Skeletal muscle satellite cell (primary cell): ENCODE measurements around the gene AIF1L.
"Not testable (repeated sequence)": the region's sequence is repeated elsewhere in the genome, so short reads cannot be mapped to it uniquely, and the experiment has no call there.

ENCODE experiments used
- H3K27me3 ChIP-seq: 2 replicates; pipeline ENCODE4 v1.7.0; 2013; ENCODE audit warnings: low read length; ENCODE audit not compliant: control insufficient read depth, insufficient read depth
- H3K36me3 ChIP-seq: 2 replicates; pipeline ENCODE4 v1.7.0; 2013; ENCODE audit warnings: mild to moderate bottlenecking, control low read depth, low read length; ENCODE audit not compliant: insufficient read depth
- H3K4me1 ChIP-seq: 2 replicates; pipeline ENCODE4 v1.7.0; 2013; ENCODE audit warnings: low read length; ENCODE audit not compliant: control insufficient read depth, insufficient read depth
- H3K4me2 ChIP-seq: 2 replicates; pipeline ENCODE4 v1.7.0; 2013; ENCODE audit warnings: mild to moderate bottlenecking, low read length
- H3K4me3 ChIP-seq: 2 replicates; pipeline ENCODE4 v1.7.0; 2013; ENCODE audit warnings: low read length
- H3K9ac ChIP-seq: 2 replicates; pipeline ENCODE4 v1.7.0; 2013; ENCODE audit warnings: mild to moderate bottlenecking, low read depth, low read length, moderate library complexity
- H3K9me3 ChIP-seq: replicated peaks from 2 replicates; pipeline ENCODE4 v1.7.0; 2013; ENCODE audit warnings: mild to moderate bottlenecking, control low read depth, low read length

The AIF1L gene

DNA sequence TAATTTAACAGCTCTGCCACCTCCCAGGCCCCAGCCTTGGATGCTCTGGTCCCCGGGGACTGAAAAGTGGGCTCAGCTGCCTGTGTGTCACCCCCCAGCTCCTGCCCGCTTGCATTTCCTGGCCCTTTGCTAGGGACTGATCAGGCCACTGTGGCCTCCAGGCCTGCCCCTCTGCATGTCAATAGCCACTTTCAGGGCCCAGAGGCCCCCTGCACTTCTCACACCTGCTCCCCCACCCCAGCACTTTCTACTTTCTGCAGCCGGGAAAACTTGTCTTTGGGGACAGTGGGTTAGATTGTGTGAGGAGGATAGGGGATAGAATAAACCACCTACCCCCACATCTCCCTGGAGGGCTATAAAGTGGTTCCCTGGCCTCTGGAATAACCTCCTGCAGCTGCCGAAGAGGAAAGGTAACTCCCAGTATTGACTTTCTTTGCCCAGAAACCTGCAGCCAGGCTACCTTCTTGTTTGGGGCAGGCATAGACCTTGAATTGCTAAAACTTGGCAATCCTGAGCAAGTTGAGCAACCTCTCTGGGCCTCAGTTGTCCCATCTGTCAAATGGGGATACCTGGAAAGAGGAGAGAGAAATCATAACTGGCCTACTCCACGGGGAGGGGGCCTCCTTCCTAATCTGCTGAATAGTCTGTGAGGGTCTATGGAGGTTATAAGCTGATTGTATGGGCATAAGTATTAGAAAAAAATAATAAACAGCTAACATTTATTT lies 7.8 kb downstream of the AIF1L start:
- Histone ChIP-seq H3K9ac (no peak overlapping the region), H3K4me3 (no peak overlapping the region), H3K4me1 (peaks cover 5% of the 10 kb centered on the region), H3K36me3 (no peaks in the 10 kb centered on the region), H3K4me2 (no peak overlapping the region), H3K9me3 (no peaks in the 10 kb centered on the region), H3K27me3 (peaks cover 36% of the 10 kb centered on the region)

GRCh38 chr9:131105952-131106351 lies 9.6 kb downstream of the AIF1L start:
- Histone ChIP-seq H3K9ac (no peak overlapping the region), H3K36me3 (no peaks in the 10 kb centered on the region), H3K27me3 (peaks cover 33% of the 10 kb centered on the region), H3K9me3 (no peaks in the 10 kb centered on the region), H3K4me2 (no peak overlapping the region), H3K4me1 (peaks cover 5% of the 10 kb centered on the region), H3K4me3 (no peak overlapping the region)

GRCh38 chr9:131107760-131108159 lies 11.4 kb downstream of the AIF1L start:
- Histone ChIP-seq H3K27me3 (peaks cover 31% of the 10 kb centered on the region), H3K9ac (no peak overlapping the region), H3K9me3 (no peaks in the 10 kb centered on the region), H3K4me1 (peaks cover 2% of the 10 kb centered on the region), H3K4me3 (no peak overlapping the region), H3K4me2 (no peak overlapping the region), H3K36me3 (no peaks in the 10 kb centered on the region)

DNA sequence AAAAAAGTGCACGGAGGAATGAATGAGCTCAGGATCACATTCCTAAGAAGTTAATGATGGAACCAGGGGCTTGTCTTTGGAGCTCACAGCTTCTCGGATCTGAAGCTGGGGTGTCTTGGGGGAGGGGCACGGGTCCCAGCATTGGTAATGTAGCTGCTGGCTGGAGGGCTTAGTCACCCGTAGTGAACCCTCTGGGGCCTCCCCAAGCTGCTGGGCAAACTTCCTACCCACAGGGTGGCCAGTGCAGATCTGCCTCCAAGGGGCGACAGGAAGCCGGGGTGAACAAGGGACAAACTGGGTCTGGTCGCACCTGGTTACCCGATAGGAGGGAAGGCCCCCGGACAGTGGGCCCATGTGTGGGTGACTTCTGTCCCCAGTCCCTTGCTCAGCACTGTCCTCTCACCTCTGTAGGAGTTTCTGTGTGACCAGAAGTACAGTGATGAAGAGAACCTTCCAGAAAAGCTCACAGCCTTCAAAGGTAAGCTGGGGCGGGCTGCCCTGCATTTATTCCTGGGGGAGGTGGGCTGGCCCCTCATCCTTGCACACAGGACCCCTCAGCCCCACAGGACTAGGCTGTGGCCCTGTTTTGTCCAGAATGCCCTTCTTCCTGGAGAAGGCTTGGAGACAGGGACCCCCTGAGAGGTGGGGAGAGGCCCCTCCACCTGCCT lies 15.0 kb downstream of the AIF1L start:
- no peak overlapping the region for H3K4me3 ChIP-seq
- no peaks in the 10 kb centered on the region for H3K4me1 ChIP-seq
- peaks cover 16% of the 10 kb centered on the region for H3K27me3 ChIP-seq

GRCh38 chr9:131111854-131112311 lies 15.6 kb downstream of the AIF1L start:
- H3K4me1 ChIP-seq: no peaks in the 10 kb centered on the region

More for the DNA sequence above, 15.0 kb downstream of the AIF1L start:
- no peak overlapping the region for H3K4me2 ChIP-seq
- no peak overlapping the region for H3K9ac ChIP-seq
- H3K36me3 ChIP-seq: no peaks in the 10 kb centered on the region
- no peaks in the 10 kb centered on the region for H3K9me3 ChIP-seq

DNA sequence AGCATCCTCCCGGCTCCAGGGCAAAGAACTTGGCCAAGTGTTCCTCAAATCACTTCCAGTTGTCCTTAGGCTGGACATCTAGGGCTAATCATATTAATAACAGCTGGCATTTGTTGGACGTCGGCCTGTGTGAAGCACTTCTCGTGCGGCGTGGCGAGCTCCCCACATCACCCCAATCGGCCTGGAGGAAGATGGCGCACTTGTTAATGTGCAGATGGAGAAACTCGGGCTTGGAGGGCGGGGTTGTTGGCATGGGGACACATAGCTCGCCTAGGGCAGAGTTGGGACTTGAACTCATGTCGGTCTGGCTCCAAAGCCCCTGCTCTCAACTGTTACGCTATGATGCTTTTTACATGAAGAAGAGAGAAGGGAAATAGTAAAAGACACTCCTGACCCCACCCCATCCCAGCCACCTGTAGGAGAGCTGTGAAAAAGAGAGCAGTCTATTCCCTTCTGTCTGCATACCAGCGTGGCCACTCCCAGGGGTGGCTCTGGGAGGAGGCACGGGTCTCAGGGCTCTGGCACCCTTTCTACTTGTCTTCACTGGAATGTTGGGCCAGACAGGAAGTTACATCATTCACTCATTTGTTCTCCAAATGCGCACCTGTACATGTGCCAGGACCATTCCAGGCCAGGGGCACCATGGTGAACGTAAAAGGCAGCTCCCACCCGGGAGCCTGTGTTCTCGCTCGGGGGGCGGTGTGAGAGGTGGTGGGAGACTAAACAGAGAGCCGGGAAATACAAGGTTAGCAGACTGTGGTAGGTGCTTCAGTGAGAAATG lies 16.2 kb downstream of the AIF1L start:
- H3K4me3 ChIP-seq: no peak overlapping the region

More at GRCh38 chr9:131111854-131112311, 15.6 kb downstream of the AIF1L start:
- H3K4me3 ChIP-seq: no peak overlapping the region
- no peak overlapping the region for H3K4me2 ChIP-seq
- H3K9ac ChIP-seq: no peak overlapping the region
- no peaks in the 10 kb centered on the region for H3K36me3 ChIP-seq
- H3K9me3 ChIP-seq: no peaks in the 10 kb centered on the region
- peaks cover 19% of the 10 kb centered on the region for H3K27me3 ChIP-seq

GRCh38 chr9:131113655-131114054 lies 17.3 kb downstream of the AIF1L start:
- Histone ChIP-seq H3K9ac (no peak overlapping the region), H3K4me1 (no peaks in the 10 kb centered on the region), H3K27me3 (peaks cover 16% of the 10 kb centered on the region), H3K36me3 (no peaks in the 10 kb centered on the region), H3K4me3 (no peak overlapping the region), H3K9me3 (no peaks in the 10 kb centered on the region), H3K4me2 (no peak overlapping the region)

More for the DNA sequence above, 16.2 kb downstream of the AIF1L start:
- Histone ChIP-seq H3K9me3 (no peaks in the 10 kb centered on the region), H3K36me3 (no peaks in the 10 kb centered on the region), H3K9ac (no peak overlapping the region), H3K4me2 (no peak overlapping the region), H3K27me3 (peaks cover 18% of the 10 kb centered on the region), H3K4me1 (no peaks in the 10 kb centered on the region)

DNA sequence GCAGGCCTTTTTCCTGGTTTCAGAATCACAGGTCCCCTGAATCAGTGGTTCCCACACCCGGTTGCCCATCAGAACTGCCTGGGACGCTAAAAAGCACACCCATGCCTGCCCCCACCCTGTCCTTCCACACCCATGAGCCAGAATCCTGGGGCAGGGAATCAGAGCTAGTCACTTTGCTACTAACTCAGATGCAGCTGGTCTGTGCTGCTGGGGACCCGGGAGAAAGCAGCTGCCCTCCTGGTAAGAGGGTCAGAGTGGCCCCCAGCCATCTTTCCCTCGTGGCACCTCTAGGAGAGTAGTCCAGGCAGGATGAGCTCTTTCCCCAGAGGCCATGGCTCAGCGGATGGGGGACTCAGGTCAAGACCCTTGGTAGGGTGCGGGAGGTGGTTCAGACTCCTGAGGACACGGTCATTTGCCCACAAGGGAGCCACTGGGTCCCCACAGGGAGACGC lies 17.8 kb downstream of the AIF1L start:
- H3K4me1 ChIP-seq: no peaks in the 10 kb centered on the region
- no peaks in the 10 kb centered on the region for H3K36me3 ChIP-seq

GRCh38 chr9:131115360-131115742 lies 19.0 kb downstream of the AIF1L start:
- H3K9ac ChIP-seq, H3K4me2 ChIP-seq, H3K36me3 ChIP-seq, H3K9me3 ChIP-seq, H3K4me1 ChIP-seq, H3K4me3 ChIP-seq: not testable (repeated sequence)
- peaks cover 14% of the 10 kb centered on the region for H3K27me3 ChIP-seq

More for the DNA sequence above, 17.8 kb downstream of the AIF1L start:
- Histone ChIP-seq H3K4me3 (no peak overlapping the region), H3K27me3 (peaks cover 14% of the 10 kb centered on the region), H3K9me3 (no peaks in the 10 kb centered on the region), H3K4me2 (no peak overlapping the region), H3K9ac (no peak overlapping the region)

DNA sequence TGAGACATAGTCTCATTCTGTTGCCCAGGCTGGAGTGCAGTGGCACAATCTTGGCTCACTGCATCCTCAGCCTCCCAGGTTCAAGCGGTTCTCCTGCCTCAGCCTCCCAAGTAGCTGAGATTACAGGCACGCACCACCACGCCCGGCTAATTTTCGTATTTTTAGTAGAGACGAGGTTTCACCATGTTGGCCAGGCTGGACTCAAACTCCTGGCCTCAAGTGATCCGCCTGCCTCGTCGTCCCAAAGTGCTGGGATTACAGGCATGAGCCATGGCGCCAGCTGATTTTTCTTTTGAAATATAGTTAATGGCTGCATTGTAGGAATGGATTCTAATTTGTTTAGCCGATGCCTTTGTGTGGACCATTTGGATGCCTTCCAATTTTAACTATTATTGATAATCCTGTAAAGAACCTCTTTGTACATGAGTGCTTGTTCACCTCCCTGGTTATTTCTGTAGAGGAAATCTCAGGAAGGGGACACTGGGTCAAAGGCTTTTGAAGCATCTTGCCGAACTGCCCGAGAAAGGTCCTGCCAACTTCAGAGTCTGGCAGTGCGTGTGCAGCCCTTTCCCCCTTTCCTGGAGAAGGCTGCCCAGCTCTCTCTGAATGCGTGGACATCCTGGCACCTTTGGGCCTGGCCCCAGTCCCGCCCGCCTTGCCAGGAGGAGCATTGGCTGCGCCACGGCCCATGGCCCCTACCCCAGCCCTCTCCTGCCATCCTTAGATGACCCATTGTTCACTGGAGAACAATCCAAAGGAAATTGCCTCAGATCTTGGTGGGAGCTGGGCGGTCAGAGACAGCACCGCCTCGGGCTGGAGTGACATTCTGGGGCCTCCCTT lies 20.2 kb downstream of the AIF1L start:
- Histone ChIP-seq H3K9ac (no peak overlapping the region), H3K4me1 (no peaks in the 10 kb centered on the region), H3K4me3 (no peak overlapping the region), H3K4me2 (no peak overlapping the region), H3K27me3 (peaks cover 14% of the 10 kb centered on the region), H3K9me3 (no peaks in the 10 kb centered on the region), H3K36me3 (no peaks in the 10 kb centered on the region)
